DOHH2 (cell line): ENCODE results near the gene NQO2.

ENCODE experiments used
- H3F3A ChIP-seq: fragments of 200-600 bp; sonication (generic), shearing (Covaris generic); 2 replicates; pipeline ENCODE4 v1.6.0; 2016; ENCODE audit warnings: antibody characterized with exemption, mild to moderate bottlenecking; ENCODE audit not compliant: control insufficient read depth, insufficient read depth
- H3K27ac ChIP-seq: fragments of 200-600 bp; sonication (generic); 2 replicates; pipeline ENCODE4 v1.5.1; 2014; ENCODE audit warnings: low read depth, mild to moderate bottlenecking, low read length, moderate library complexity
- H3K27me3 ChIP-seq: fragments of 200-600 bp; sonication (generic); 2 replicates; pipeline ENCODE4 v1.6.1; 2014; ENCODE audit warnings: mild to moderate bottlenecking, low read length, mixed read lengths; ENCODE audit not compliant: control insufficient read depth
- H3K36me3 ChIP-seq: fragments of 200-600 bp; sonication (generic); 2 replicates; pipeline ENCODE4 v1.6.1; 2014; ENCODE audit warnings: mild to moderate bottlenecking, low read length, moderate library complexity, mixed read lengths; ENCODE audit not compliant: control insufficient read depth
- H3K4me1 ChIP-seq: fragments of 200-600 bp; sonication (generic); 2 replicates; pipeline ENCODE4 v1.6.1; 2014; ENCODE audit warnings: mild to moderate bottlenecking, low read length, mixed read lengths; ENCODE audit not compliant: control insufficient read depth
- H3K4me2 ChIP-seq: fragments of 200-600 bp; sonication (generic); 2 replicates; pipeline ENCODE4 v1.6.0; 2014; ENCODE audit warnings: mild to moderate bottlenecking, low read length, moderate library complexity
- H3K4me3 ChIP-seq: fragments of 200-600 bp; sonication (generic); 2 replicates; pipeline ENCODE4 v1.5.1; 2014; ENCODE audit warnings: mild to moderate bottlenecking, low read length, mixed read lengths
- H3K79me2 ChIP-seq: fragments of 200-600 bp; sonication (generic); 2 replicates; pipeline ENCODE4 v1.6.1; 2014; ENCODE audit warnings: mild to moderate bottlenecking, low read length, mixed read lengths; ENCODE audit not compliant: control insufficient read depth
- H3K9me2 ChIP-seq: fragments of 200-600 bp; sonication (generic); replicated peaks from 2 replicates; pipeline ENCODE4 v1.6.1; 2014; ENCODE audit warnings: mild to moderate bottlenecking, low read length, mixed read lengths; ENCODE audit not compliant: control insufficient read depth
- H3K9me3 ChIP-seq: fragments of 200-600 bp; sonication (generic); 2 replicates; pipeline ENCODE4 v1.6.1; 2014; ENCODE audit warnings: antibody characterized with exemption, low read length, mixed read lengths; ENCODE audit not compliant: control insufficient read depth, insufficient read depth
- H4K20me1 ChIP-seq: fragments of 200-600 bp; sonication (generic); 2 replicates; pipeline ENCODE4 v1.6.0; 2014; ENCODE audit warnings: low read depth, mild to moderate bottlenecking, antibody characterized with exemption, low read length, moderate library complexity; ENCODE audit not compliant: control insufficient read depth, insufficient read depth
- EZH2phosphoT487 ChIP-seq: fragments of 200-600 bp; sonication (generic); IDR thresholded peaks from 2 replicates; pipeline ENCODE4 v1.6.1; 2017; ENCODE audit warnings: borderline replicate concordance, mild to moderate bottlenecking, antibody characterized with exemption, low read length, moderate library complexity, mixed read lengths
- TF ChIP-seq, protein P1 (sequence below): fragments of 200-600 bp; sonication (generic); IDR thresholded peaks from one replicate; pipeline ENCODE4 v1.5.1; 2014; ENCODE audit warnings: antibody characterized with exemption, mild to moderate bottlenecking, low read depth, low read length; ENCODE audit not compliant: poor library complexity, severe bottlenecking

NQO2 gene

DNA sequence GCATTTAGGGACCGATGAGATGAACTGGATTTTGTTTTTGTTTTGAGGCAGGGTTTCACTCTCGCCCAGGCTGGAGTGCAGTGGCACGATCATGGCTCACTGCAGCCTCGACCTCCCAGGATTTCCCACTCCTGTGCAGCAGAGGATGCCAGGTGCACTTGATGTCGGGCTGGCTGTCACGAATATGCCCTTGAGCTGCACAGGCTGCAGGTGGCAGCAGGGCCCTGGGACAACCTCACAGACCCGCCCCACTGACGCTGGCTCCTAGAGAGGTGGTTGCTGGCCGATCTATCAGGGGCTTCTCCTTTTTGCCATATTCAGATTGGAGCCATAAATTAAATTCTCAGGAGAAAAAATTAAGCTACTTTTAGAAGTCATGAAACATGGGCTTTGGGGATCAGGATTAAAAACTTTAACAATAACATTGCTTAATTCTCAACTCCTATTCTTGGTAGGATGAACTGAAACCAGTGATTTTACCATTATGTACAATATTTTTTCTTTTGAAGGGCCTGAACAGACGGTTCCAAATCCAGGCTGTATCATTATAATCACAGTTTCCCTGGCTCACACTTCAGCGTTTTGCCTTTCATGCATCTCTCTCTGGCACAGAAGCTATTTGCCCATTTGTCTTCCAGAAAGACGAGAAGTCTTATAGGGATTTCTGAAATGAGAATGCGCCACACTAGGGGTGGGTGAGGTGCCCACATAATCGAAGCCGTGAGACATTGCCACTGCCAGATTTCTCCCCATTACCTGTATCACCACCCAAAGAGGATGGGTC, 32.4 kb downstream of the NQO2 start:
- H3K4me3 ChIP-seq, result 0 out of 2 replicates have a peak overlapping the region, but pooled peaks have one; percentile 24
- H3K36me3 ChIP-seq, result no peaks in the 10 kb centered on the region
- peak overlapping the region; percentile 39 for H3K4me2 ChIP-seq
- H3K4me1 ChIP-seq, result peaks cover 36% of the 10 kb centered on the region
- no peaks in the 10 kb centered on the region for H3K79me2 ChIP-seq
- H3K9me2 ChIP-seq, result no peaks in the 10 kb centered on the region
- TF ChIP-seq, protein P1, sequence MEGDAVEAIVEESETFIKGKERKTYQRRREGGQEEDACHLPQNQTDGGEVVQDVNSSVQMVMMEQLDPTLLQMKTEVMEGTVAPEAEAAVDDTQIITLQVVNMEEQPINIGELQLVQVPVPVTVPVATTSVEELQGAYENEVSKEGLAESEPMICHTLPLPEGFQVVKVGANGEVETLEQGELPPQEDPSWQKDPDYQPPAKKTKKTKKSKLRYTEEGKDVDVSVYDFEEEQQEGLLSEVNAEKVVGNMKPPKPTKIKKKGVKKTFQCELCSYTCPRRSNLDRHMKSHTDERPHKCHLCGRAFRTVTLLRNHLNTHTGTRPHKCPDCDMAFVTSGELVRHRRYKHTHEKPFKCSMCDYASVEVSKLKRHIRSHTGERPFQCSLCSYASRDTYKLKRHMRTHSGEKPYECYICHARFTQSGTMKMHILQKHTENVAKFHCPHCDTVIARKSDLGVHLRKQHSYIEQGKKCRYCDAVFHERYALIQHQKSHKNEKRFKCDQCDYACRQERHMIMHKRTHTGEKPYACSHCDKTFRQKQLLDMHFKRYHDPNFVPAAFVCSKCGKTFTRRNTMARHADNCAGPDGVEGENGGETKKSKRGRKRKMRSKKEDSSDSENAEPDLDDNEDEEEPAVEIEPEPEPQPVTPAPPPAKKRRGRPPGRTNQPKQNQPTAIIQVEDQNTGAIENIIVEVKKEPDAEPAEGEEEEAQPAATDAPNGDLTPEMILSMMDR, result peak; percentile 62
- no peak for TF ChIP-seq EZH2phosphoT487
- H3K27ac ChIP-seq, result no peak overlapping the region
- no peaks in the 10 kb centered on the region for H4K20me1 ChIP-seq
- peaks cover 17% of the 10 kb centered on the region for H3F3A ChIP-seq
- no peaks in the 10 kb centered on the region for H3K27me3 ChIP-seq
- peaks cover 3% of the 10 kb centered on the region; the same call in 1 of the 2 replicates for H3K9me3 ChIP-seq

GRCh38 chr6:3032986-3033385, 33.3 kb downstream of the NQO2 start:
- Histone ChIP-seq H3K9me2 (no peaks in the 10 kb centered on the region), H4K20me1 (no peaks in the 10 kb centered on the region), H3K4me1 (peaks cover 26% of the 10 kb centered on the region), H3K4me3 (no peak overlapping the region), H3F3A (peaks cover 14% of the 10 kb centered on the region; the same call in 1 of the 2 replicates), H3K79me2 (no peaks in the 10 kb centered on the region), H3K27me3 (no peaks in the 10 kb centered on the region), H3K36me3 (no peaks in the 10 kb centered on the region), H3K4me2 (no peak overlapping the region), H3K27ac (no peak overlapping the region), H3K9me3 (peaks cover 3% of the 10 kb centered on the region; the same call in 1 of the 2 replicates)
- no peak for TF ChIP-seq EZH2phosphoT487
- TF ChIP-seq, protein P1, result no peak

DNA sequence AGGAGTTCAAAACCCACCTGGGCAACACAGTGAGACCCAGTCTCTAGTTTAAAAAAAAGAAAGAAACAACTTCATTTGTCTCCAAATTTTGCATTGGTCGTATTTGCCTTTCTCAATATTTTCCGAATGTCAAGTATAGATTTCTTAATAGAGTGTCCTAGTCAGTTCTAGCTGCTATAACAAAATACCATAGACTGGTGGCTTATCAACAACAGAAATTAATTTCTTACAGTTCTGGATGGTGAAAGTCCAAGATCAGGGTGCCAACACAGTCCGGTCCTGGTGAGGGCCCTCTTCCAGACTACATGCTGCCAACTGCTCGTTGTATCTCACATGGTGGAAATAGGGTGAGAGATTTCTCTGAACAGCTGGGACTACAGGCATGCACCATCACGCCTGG, 34.0 kb downstream of the NQO2 start:
- peaks cover 14% of the 10 kb centered on the region; the same call in 1 of the 2 replicates for H3F3A ChIP-seq
- H3K4me2 ChIP-seq, result no peak overlapping the region
- H3K79me2 ChIP-seq, result no peaks in the 10 kb centered on the region
- no peak for TF ChIP-seq EZH2phosphoT487
- TF ChIP-seq, protein P1, result no peak
- H3K9me3 ChIP-seq, result no peaks in the 10 kb centered on the region
- H3K4me3 ChIP-seq, result no peak overlapping the region
- no peaks in the 10 kb centered on the region for H3K27me3 ChIP-seq
- H3K36me3 ChIP-seq, result no peaks in the 10 kb centered on the region
- H3K4me1 ChIP-seq, result peaks cover 25% of the 10 kb centered on the region
- H3K27ac ChIP-seq, result no peak overlapping the region
- no peaks in the 10 kb centered on the region for H4K20me1 ChIP-seq
- no peaks in the 10 kb centered on the region for H3K9me2 ChIP-seq
